ENCODE data around the gene LRRC40. TPM values are rescaled to one million over a fixed set of nuclear protein-coding genes. Genes with fewer than 3 reads are reported as not detected.

LRRC40 gene
- total RNA-seq, 1 experiment from 2014 or later: 32.7 TPM

DNA sequence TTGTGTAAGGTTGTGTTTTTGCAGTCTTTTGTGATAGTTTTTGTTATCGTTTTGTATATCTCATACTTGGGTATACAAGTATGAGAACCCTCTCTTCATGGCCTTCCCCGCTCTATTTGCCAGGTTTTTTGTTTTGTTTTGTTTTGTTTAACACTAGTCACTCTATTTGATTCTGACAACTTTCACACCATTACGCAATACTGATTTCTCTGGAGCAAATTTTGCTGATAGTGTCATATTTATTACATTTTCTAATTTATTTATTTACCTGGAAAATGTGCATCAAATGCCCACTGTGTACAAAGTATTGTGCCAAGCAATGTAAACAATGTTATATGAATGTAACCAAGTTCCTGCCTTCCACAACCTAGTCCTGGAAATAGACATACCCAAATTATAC, 90.1 kb downstream of the LRRC40 start:
- Histone ChIP-seq H3K27me3 (replicated peaks; ENCODE audit: insufficient read depth, low read depth, low read length, poor library complexity) (no peaks in the 10 kb centered on the region), H3K9me3 (ENCODE audit: low read depth, low read length, poor library complexity, severe bottlenecking) (no peaks in the 10 kb centered on the region), H3K4me3 (ENCODE audit: low read depth, low read length, poor library complexity, severe bottlenecking) (no peak overlapping the region), H3K4me1 (ENCODE audit: insufficient read depth, low read length, poor library complexity, severe bottlenecking) (no peaks in the 10 kb centered on the region), H3K27ac (ENCODE audit: low read depth, low read length, poor library complexity, severe bottlenecking) (no peak overlapping the region), H3K36me3 (ENCODE audit: insufficient read depth, low read length, poor library complexity, severe bottlenecking) (no peaks in the 10 kb centered on the region)
- ChIA-PET POLR2A (ENCODE audit: low non-redundant PET) (no interaction called here), CTCF (no interaction called here)
- DNase-seq (ENCODE audit: low spot score): no peak
- no TSS peak for BruUV-seq (replicated peaks)
- TF ChIP-seq, protein P1, sequence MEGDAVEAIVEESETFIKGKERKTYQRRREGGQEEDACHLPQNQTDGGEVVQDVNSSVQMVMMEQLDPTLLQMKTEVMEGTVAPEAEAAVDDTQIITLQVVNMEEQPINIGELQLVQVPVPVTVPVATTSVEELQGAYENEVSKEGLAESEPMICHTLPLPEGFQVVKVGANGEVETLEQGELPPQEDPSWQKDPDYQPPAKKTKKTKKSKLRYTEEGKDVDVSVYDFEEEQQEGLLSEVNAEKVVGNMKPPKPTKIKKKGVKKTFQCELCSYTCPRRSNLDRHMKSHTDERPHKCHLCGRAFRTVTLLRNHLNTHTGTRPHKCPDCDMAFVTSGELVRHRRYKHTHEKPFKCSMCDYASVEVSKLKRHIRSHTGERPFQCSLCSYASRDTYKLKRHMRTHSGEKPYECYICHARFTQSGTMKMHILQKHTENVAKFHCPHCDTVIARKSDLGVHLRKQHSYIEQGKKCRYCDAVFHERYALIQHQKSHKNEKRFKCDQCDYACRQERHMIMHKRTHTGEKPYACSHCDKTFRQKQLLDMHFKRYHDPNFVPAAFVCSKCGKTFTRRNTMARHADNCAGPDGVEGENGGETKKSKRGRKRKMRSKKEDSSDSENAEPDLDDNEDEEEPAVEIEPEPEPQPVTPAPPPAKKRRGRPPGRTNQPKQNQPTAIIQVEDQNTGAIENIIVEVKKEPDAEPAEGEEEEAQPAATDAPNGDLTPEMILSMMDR (conservative IDR thresholded peaks at IDR 0.05; ENCODE audit: low read depth, low read length): no peak
- no peak for TF ChIP-seq EZH2 (IDR thresholded peaks at IDR 0.05; ENCODE audit: borderline replicate concordance, low read depth, low read length, poor library complexity, severe bottlenecking)
- intact Hi-C loops (cut with micrococcal nuclease; ENCODE audit: unreplicated experiment): no loop called here

DNA sequence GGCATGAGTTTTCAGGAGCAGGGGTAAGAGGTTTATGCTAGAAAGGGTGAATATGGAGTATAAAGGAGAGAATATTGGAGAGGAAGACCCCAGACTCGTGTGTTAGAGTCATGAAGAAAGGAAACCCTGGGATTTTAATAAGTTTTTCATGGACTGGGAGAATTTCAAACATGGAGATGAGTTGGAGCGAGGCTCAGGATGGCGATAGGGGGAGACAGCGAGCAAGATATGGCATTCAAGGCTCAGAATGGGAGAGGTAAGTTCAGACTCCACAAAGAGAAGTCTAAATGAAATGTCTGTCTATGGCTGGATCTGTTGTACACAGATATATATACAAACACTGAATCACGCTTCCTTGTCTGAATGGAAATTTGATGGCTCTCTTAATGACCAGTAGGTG, 92.5 kb downstream of the LRRC40 start:
- TF ChIP-seq, protein P1 (conservative IDR thresholded peaks at IDR 0.05; ENCODE audit: low read depth, low read length): peak; percentile 48
- no peak for TF ChIP-seq EZH2 (IDR thresholded peaks at IDR 0.05; ENCODE audit: borderline replicate concordance, low read depth, low read length, poor library complexity, severe bottlenecking)
- Histone ChIP-seq H3K36me3 (ENCODE audit: insufficient read depth, low read length, poor library complexity, severe bottlenecking) (no peaks in the 10 kb centered on the region), H3K4me1 (ENCODE audit: insufficient read depth, low read length, poor library complexity, severe bottlenecking) (no peaks in the 10 kb centered on the region), H3K27me3 (replicated peaks; ENCODE audit: insufficient read depth, low read depth, low read length, poor library complexity) (no peaks in the 10 kb centered on the region), H3K9me3 (ENCODE audit: low read depth, low read length, poor library complexity, severe bottlenecking) (no peaks in the 10 kb centered on the region), H3K27ac (ENCODE audit: low read depth, low read length, poor library complexity, severe bottlenecking) (no peak overlapping the region), H3K4me3 (ENCODE audit: low read depth, low read length, poor library complexity, severe bottlenecking) (no peak overlapping the region)
- intact Hi-C loops (cut with micrococcal nuclease; ENCODE audit: unreplicated experiment): no loop called here
- ChIA-PET CTCF (no interaction called here), POLR2A (ENCODE audit: low non-redundant PET) (no interaction called here)
- BruUV-seq (replicated peaks): no TSS peak
- peak; percentile 11 for DNase-seq (ENCODE audit: low spot score)

DNA sequence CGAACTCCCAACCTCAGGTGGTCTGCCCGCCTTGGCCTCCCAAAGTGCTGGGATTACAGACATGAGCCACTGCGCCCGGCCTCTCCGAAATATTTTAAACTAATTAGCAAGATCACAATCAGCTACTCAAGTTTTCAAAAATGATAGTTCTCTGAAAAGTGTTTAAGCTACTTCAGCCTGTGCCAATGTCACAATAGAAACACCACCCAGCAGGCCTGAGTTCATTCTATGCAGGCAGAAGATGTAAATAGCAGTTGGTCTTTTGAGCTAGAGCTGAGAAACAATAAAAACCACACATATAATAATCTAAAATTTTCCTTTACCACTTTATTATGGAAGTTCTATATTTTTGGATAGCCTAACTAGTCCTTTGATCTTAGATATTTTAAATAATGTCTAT, 96.1 kb downstream of the LRRC40 start:
- H3K36me3 ChIP-seq (ENCODE audit: insufficient read depth, low read length, poor library complexity, severe bottlenecking): no peaks in the 10 kb centered on the region
- no peaks in the 10 kb centered on the region for H3K9me3 ChIP-seq (ENCODE audit: low read depth, low read length, poor library complexity, severe bottlenecking)
- DNase-seq (ENCODE audit: low spot score): no peak
- H3K27me3 ChIP-seq (replicated peaks; ENCODE audit: insufficient read depth, low read depth, low read length, poor library complexity): no peaks in the 10 kb centered on the region
- TF ChIP-seq, protein P1 (conservative IDR thresholded peaks at IDR 0.05; ENCODE audit: low read depth, low read length): no peak
- TF ChIP-seq EZH2 (IDR thresholded peaks at IDR 0.05; ENCODE audit: borderline replicate concordance, low read depth, low read length, poor library complexity, severe bottlenecking): no peak
- ChIA-PET POLR2A (ENCODE audit: low non-redundant PET) (no interaction called here), CTCF (no interaction called here)
- H3K4me3 ChIP-seq (ENCODE audit: low read depth, low read length, poor library complexity, severe bottlenecking): no peak overlapping the region
- H3K27ac ChIP-seq (ENCODE audit: low read depth, low read length, poor library complexity, severe bottlenecking): no peak overlapping the region
- BruUV-seq (replicated peaks): no TSS peak
- H3K4me1 ChIP-seq (ENCODE audit: insufficient read depth, low read length, poor library complexity, severe bottlenecking): no peaks in the 10 kb centered on the region
- intact Hi-C loops (cut with micrococcal nuclease; ENCODE audit: unreplicated experiment): no loop called here

All from A673 (cell line).